GM19238 (cell line): ENCODE data around the gene GID4.

Experiments
- DNase-seq: peaks from one replicate; pipeline ENCODE4 v3.0.0; 2011; ENCODE audit warnings: low spot score; ENCODE audit not compliant: insufficient read length

GID4 gene

DNA sequence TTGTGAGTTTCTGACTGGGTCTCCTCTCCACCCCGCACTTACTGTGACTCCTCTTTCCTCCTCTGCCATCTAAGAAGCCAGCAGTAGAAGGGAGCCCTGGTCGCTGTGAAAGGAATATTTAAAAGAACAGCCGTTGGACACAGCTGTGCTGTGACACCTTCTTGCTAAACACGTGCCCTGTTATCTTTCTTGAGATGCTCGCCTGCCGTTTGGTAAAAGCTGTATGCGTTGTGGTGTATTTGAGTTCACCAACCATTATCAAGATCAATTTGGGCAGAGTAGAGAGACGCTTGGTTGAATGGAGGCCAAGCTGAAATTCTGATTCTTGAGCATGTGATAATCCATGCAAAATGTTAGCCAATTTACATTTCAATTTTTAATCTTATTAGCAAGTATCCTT is 3.8 kb downstream of the GID4 start:
- no peak for DNase-seq

GRCh38 chr17:18043491-18043890 is 4.3 kb downstream of the GID4 start:
- no peak for DNase-seq

GRCh38 chr17:18044609-18045008 is 5.4 kb downstream of the GID4 start:
- no peak for DNase-seq

GRCh38 chr17:18045691-18046350 is 6.6 kb downstream of the GID4 start:
- no peak for DNase-seq

GRCh38 chr17:18055597-18055996 is 16.4 kb downstream of the GID4 start:
- no peak for DNase-seq

- DNase-seq, result no peak
Measured at GRCh38 chr17:18056214-18056613, 17.0 kb downstream of the GID4 start.

DNA sequence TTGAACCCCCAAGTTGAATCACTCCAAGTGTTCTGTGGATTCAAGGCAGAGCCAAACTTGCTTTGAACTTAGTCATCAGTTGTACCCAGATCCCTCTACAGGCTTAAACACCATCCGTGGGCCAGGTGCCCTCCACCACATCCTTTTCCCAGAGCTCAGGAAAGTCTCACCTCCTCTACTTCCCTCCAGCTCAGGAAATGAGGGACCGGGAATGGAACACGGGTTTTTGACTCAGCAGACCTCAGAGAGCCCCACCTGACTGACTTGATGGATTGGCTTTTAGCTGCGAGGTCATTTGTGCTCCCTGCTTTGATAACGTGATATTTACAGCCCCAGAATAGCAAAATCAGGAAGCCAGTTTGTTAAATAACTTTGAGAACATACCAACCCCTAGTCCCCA is 20.1 kb downstream of the GID4 start:
- DNase-seq, result no peak

DNA sequence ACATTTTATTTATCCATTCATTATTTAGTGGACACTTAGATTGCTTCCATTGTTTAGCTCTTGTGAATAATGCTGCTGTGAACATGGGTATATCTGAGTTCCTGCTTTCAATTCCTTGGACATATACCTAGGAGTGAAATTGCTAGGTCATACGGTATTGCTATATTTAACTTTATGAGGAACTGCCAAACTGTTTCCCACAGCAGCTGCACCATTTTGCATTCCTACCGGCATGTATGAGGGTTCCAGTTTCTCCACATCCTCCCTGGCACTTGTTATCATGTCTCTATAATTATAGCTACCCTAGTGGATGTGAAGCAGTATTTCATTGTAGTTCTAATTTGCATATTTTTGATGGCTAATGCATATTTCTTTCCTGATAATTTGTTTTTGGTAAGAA is 24.8 kb downstream of the GID4 start:
- no peak for DNase-seq

DNA sequence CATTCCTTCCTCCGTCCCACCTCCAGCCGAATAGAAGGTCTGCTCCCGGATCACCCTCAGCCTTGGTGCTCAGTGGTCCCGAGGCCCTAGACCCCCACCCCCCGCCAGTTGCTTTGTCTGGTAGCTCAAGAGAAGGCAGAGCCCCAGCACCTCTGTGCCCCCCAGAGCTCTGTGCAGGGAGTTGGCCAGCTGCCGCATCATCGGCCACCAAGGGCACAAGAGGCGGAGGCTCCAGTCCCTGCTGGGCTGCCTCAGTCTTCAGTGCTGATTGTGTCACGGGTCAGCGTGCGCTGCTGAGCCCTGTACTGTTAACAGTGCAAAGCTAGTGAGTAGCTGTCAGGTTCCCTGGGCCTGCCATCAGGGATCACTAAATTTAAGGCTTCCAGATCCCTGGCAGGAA is 26.3 kb downstream of the GID4 start:
- DNase-seq, result no peak

DNA sequence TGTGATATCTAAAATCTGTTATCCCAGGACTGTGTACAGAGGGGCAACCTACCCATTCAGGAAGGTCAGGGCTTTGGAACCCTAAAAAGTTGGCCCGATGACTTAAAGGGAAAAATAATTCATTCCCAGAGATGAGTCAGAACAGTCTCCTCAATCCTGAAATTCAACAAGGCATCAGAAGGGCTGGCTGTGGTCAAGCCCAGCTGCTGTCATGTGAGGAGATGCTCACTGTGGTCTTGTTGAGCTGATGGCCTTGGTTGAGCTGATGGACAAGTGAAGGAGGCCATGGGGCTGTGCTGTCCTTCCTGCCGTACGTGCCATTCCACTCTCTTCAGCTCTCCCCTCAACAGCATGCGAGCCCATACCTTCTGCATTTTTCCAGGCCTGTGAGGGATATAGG is 27.7 kb downstream of the GID4 start:
- DNase-seq, result no peak

GRCh38 chr17:18069101-18069500 is 29.9 kb downstream of the GID4 start:
- no peak for DNase-seq

DNA sequence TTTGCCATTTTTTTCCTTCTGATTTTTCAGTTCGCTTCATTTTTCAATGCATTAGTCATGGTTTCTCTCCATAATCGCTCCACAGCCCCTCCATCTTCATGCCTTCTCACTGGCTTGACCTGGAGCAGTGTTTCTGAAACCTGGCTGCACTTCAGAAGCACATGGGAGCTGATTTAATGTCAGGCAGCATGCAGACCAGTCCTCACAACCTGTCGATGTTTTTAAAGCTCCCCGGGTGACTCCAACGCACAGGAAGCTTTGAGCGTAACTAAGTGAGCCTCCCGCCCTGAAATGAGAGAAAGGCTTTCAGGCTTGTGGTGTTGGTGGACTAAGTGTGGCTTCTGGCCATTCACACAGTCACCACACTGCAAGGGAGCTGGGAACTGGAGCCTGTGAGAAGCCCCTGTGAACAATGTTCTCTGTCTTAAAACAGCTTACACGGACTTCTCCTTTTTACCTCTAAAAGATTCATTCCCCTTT is 31.7 kb downstream of the GID4 start:
- no peak for DNase-seq

GRCh38 chr17:18071751-18072150 is 32.5 kb downstream of the GID4 start:
- DNase-seq, result no peak

- DNase-seq, result no peak
Measured at GRCh38 chr17:18074566-18075272, 35.5 kb downstream of the GID4 start.

GRCh38 chr17:18076936-18077335 is 37.7 kb downstream of the GID4 start:
- no peak for DNase-seq

GRCh38 chr17:18079543-18079942 is 40.3 kb downstream of the GID4 start:
- DNase-seq, result no peak

GRCh38 chr17:18084256-18084655 is 45.0 kb downstream of the GID4 start:
- no peak for DNase-seq

GRCh38 chr17:18087610-18088491 is 48.6 kb downstream of the GID4 start, which contains the start of gene DRG2:
DRG2 (plus strand) TSS chr17:18087948; CDS start chr17:18088024, 76 bp downstream.
- peak; percentile 93 for DNase-seq

- no peak for DNase-seq
Measured at GRCh38 chr17:18089613-18090012, 50.4 kb downstream of the GID4 start.

DNA sequence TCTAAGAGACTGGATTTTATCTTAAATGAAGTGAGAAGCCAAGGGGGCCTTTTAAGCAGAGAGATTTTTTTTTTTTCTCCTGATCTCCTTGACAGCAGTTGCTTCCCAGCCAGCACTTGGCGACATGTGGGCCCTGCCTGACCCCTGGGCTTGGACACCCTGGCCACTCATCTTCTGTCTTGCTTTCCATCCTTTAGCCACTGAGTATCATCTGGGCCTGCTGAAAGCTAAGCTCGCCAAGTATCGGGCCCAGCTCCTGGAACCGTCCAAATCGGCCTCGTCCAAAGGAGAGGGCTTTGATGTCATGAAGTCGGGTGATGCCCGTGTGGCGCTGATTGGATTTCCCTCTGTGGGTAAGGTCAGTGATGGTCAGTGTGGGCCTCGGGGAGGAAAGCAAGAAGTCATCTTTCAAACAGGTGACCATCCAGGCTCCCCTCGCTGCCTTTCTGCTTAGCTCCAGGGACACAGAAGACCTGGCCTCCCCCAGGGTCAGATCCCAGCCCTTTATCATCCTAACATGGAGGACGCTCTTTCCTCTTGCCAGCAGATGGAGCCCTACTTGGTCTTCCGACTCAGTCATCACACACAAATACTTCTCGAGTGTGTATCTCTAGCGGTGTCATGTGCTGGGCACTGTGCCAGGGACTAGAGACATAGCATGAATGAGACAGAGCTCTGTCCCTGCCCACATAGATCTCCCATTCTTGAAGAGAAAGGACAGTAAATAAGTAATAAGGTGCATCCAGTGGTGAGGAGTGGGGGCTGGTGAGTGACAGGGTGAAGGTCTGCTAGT is 54.6 kb downstream of the GID4 start:
- DNase-seq, result no peak

GRCh38 chr17:18094409-18094807 is 55.2 kb downstream of the GID4 start:
- no peak for DNase-seq
